HG03064 (cell line): ENCODE measurements around the gene FCRL5.
"Not testable (repeated sequence)": the region's sequence is repeated elsewhere in the genome, so short reads cannot be mapped to it uniquely, and the experiment has no call there.

Source experiments
- ATAC-seq: cut with Tn5 transposase; IDR thresholded peaks from one replicate; pipeline ENCODE4 v1.9.1; 2021; ENCODE audit warnings: low read depth; ENCODE audit not compliant: unreplicated experiment

FCRL5 gene

GRCh38 chr1:157490467-157491165, 61.7 kb downstream of the FCRL5 start:
- no peak for ATAC-seq

GRCh38 chr1:157488156-157488555, 64.2 kb downstream of the FCRL5 start:
- ATAC-seq = no peak

- no peak for ATAC-seq
These were observed 64.8 kb downstream of the FCRL5 start for GRCh38 chr1:157487504-157487903.

DNA sequence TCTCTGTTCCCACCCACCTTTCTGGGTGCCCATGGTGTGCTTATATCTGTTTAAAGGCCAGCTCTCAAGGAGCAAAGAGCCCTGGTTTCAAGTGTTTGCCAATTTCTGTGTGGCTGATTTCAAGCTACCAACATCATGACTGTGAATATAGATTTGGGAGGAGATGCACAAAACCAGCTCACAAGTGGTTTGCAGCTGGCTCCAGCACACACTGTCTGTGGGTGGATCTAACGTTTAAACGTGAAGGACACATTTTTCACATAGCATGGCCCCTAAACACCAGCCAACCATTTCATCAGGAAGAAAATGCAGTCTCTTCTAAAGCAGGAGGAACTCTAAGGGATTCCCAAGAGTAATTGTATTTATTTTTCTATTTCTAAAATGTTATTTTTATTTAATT, 65.2 kb downstream of the FCRL5 start:
- ATAC-seq = no peak

DNA sequence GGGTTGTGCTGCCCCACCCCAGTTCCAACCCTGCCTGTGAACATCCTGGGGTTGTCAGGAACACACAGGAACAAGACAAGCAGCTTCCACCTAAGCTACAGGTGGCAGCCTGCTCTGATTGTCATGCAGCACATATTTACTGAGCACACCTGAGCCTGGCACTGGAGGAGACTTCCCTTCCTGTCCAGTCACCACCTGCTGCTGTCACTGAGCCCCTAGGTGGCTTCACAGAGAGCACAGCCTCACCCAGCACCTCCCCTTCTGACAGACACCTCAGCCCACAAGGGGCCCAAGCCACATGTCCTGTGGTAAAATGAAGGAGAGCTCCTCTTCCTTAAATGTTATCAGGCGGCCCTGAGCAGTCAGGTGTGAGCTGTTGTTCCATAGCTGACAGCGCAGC, 65.9 kb downstream of the FCRL5 start:
- not testable (repeated sequence) for ATAC-seq

GRCh38 chr1:157485793-157486192, 66.5 kb downstream of the FCRL5 start:
- ATAC-seq = no peak

DNA sequence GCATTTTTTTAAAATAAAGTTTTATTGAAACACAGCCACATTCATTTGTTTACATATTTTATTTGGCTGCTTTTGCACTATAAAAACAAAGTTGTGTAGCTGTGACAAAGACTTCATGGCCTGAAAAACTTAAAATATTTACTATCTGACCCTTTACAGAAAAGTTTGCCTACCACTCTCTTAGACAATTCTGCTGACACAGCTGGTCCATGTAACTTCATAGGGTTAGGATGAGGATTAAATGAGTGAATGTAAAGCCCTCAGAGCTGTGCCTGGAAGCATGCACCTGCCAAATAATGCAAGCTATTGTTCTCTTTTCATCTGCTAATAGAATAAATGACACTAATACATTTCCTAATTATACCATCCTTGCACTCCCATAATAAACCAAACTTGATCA, 67.7 kb downstream of the FCRL5 start:
- no peak for ATAC-seq

- no peak for ATAC-seq
These were observed 68.7 kb downstream of the FCRL5 start for GRCh38 chr1:157483635-157484034.

- ATAC-seq = no peak
These were observed 69.6 kb downstream of the FCRL5 start for GRCh38 chr1:157482717-157483116.

- ATAC-seq = no peak
These were observed 70.1 kb downstream of the FCRL5 start for GRCh38 chr1:157482174-157482573.

GRCh38 chr1:157478030-157478429, 74.3 kb downstream of the FCRL5 start:
- ATAC-seq = no peak

DNA sequence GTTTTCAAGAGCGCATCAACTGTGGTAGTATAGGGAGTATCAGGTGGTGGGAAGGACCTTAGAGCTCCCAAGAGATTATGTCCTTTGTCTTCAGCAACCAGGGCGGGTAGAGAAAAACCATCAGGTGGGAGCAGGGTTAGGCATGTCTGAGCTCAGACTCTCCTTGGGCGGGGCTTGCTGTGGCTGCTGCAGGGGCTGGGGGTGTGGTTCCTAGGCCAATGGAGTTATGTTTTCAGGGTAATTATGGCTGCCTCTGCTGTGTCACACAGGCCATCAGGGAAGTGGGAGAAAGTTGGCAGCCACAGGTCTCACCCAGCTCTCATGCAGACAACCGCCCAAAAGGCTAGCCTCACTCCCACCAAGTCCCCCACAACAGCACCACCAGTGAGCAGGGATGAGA, 74.9 kb downstream of the FCRL5 start:
- ATAC-seq = no peak

DNA sequence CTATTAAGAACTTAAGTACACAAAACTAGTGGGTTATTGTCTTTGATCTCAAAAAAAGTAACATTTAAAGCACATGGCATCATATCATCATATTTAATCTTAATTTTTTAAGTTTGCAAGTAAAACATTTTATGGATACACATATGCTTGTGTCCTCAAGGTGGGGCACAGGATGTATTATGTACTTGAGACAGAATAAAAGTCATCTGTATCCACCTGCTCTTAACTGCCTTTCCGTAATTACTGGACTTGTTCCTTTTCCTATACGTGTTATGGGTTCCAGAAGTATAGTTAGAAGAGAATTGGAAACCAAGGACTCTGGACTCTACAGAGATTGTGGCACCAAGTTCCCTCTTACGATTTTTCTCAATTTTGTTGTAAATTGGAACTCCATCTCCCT, 79.4 kb downstream of the FCRL5 start:
- ATAC-seq = no peak

DNA sequence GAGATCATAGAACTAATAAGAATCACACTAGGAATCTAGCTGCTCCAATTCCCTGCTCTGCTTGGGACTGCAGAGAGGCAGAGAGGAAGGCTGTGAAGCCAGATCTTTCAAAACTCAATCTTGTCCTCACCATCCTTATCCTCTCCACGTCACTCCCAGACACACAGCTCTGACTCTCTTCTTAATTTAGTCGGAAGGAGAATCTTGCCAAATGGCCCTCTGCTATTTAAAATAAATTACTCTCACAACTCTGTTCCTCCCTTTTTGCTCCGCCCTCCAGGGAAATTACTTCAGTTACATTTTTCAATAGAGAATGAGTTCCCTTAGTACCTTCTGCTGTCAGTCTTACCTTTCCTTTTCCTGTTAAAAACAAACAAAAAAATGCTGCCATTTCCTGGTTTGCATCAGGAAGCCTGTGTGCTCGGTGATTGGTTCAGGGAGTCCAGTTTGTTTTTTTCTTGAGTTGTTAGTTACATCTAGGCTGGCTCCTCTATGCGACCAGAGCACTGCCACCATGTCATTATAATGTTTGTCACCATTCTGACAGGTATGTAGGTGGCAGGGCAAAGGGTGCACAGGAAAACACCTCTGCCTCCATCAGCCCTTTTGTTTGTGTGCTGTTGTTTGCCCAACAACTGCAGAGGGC, 80.1 kb downstream of the FCRL5 start:
- ATAC-seq = no peak

DNA sequence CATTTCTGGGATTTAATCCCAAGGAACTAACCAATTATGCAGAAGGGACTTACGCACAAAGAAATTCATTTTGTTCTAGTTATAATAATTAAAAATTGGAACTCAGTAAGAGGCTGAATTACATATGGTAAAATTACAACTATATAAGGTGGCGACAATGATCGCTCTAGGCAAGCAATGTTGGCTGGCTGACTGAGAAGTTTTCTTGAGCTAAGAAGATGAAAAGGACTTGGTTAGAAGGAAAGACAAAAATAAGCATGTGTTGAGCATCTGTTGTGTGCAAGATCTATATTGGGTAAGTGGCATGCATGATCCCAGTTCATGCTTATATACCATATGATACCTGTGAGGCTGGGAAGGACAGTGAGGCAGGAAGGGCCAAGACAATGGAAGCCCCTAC, 80.8 kb downstream of the FCRL5 start:
- no peak for ATAC-seq

GRCh38 chr1:157469752-157470675, 82.3 kb downstream of the FCRL5 start:
- no peak for ATAC-seq

GRCh38 chr1:157469300-157469699, 83.0 kb downstream of the FCRL5 start:
- no peak for ATAC-seq

DNA sequence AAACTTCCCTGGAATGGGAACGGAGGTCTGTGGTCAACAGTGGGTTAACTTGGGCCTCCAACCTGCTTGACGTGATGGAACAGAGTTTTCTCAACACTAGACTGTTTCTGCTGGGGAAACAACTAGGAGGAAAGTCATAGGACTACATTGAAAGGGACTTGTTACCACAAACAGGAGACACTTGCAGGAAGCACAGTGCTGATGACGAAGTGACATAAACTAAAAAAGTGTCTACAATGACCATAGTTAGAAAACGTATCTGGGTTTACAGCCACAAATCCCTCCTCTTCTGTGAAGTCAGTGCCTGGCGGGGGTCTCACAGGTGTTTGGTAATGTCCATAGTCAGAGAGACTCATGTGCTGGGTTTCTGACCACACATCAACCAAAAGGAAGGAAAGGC, 86.3 kb downstream of the FCRL5 start:
- ATAC-seq = no peak
